ENCODE measurements around the gene FAM20B. TPM values are rescaled to one million over a fixed set of nuclear protein-coding genes. Genes with fewer than 3 reads are reported as not detected.
A peak's percentile ranks its signal among the peaks of the same experiment; 100 is the strongest.

The FAM20B gene
- total and polyA plus RNA-seq, 2 of the 8 experiments (the other 6 are each of a cell fraction or from before 2014, with no cell fraction given) = 8.3 to 36.6 TPM

DNA sequence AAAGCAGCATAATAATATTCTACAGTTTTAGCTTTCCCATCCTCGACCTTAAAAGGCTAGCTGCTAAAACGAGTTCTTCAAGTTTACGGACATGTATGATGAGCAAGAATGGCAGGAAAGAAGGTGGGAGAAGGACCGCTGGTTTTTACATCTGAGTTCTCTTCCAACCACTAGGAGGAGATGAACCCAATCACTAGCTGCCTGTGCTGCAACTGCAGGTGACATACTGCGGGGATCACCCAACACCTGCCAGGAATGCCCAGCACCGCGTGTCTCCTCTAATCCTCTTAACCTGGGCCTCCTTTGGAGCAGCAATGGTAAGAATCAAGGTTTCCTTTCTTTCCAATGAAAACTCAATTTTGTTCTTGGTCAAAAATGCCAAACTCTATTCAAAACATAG, 79.7 kb downstream of the FAM20B start (continued):
- TF ChIP-seq, protein P1, sequence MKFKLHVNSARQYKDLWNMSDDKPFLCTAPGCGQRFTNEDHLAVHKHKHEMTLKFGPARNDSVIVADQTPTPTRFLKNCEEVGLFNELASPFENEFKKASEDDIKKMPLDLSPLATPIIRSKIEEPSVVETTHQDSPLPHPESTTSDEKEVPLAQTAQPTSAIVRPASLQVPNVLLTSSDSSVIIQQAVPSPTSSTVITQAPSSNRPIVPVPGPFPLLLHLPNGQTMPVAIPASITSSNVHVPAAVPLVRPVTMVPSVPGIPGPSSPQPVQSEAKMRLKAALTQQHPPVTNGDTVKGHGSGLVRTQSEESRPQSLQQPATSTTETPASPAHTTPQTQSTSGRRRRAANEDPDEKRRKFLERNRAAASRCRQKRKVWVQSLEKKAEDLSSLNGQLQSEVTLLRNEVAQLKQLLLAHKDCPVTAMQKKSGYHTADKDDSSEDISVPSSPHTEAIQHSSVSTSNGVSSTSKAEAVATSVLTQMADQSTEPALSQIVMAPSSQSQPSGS (IDR thresholded peaks at IDR 0.05; ENCODE audit: low read length) = no peak
- TF ChIP-seq SRF (IDR thresholded peaks at IDR 0.05; ENCODE audit: low read depth, low read length) = no peak
- no peak for TF ChIP-seq SIRT6 (IDR thresholded peaks at IDR 0.05; ENCODE audit: low read length)
- no peak for TF ChIP-seq HDAC2 (IDR thresholded peaks at IDR 0.05; ENCODE audit: borderline replicate concordance in 1 of 2, low read depth in 2 of 2, low read length in 2 of 2)
- 0 out of 2 replicates have a peak, but pooled peaks have one; percentile 21 for TF ChIP-seq CEBPB (IDR thresholded peaks at IDR 0.05; ENCODE audit: low read depth, low read length)
- no peak for TF ChIP-seq TBP (IDR thresholded peaks at IDR 0.05; ENCODE audit: low read depth, low read length)
- TF ChIP-seq TAF7 (optimal IDR thresholded peaks at IDR 0.05; ENCODE audit: borderline replicate concordance, low read depth, low read length) = no peak
- TF ChIP-seq, protein P2, sequence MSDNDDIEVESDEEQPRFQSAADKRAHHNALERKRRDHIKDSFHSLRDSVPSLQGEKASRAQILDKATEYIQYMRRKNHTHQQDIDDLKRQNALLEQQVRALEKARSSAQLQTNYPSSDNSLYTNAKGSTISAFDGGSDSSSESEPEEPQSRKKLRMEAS (IDR thresholded peaks at IDR 0.05) = peak; percentile 84
- no peak for TF ChIP-seq PHF8 (conservative IDR thresholded peaks at IDR 0.05; ENCODE audit: low read depth, low read length)
